OCI-LY1 (cell line): Measurements from ENCODE around the gene GPSM1.

Source experiments
- H2AFZ ChIP-seq: fragments of 200-600 bp; sonication (generic), shearing (Covaris generic); 2 replicates; pipeline ENCODE4 v1.6.0; 2014; ENCODE audit warnings: antibody characterized with exemption, mild to moderate bottlenecking, low read length
- H3F3A ChIP-seq: fragments of 200-600 bp; sonication (generic), shearing (Covaris generic); 2 replicates; pipeline ENCODE4 v1.6.0; 2014; ENCODE audit warnings: mild to moderate bottlenecking, antibody characterized with exemption, low read length, moderate library complexity; ENCODE audit not compliant: insufficient read depth
- H3K27ac ChIP-seq: fragments of 200-600 bp; sonication (generic); 2 replicates; pipeline ENCODE4 v1.5.1; 2014; ENCODE audit warnings: low read length, mixed run types, mild to moderate bottlenecking, low read depth; ENCODE audit not compliant: poor library complexity, severe bottlenecking
- H3K27me3 ChIP-seq: fragments of 200-600 bp; sonication (generic); 2 replicates; pipeline ENCODE4 v1.6.0; 2014; ENCODE audit warnings: antibody characterized with exemption, mild to moderate bottlenecking, low read length, moderate library complexity; ENCODE audit not compliant: insufficient read depth
- H3K36me3 ChIP-seq: fragments of 200-600 bp; sonication (generic); 2 replicates; pipeline ENCODE4 v1.6.1; 2014; ENCODE audit warnings: mild to moderate bottlenecking, antibody characterized with exemption, low read length, moderate library complexity, mixed read lengths; ENCODE audit not compliant: insufficient read depth
- H3K4me1 ChIP-seq: fragments of 200-600 bp; sonication (generic); 2 replicates; pipeline ENCODE4 v1.5.1; 2014; ENCODE audit warnings: mild to moderate bottlenecking, low read length, moderate library complexity; ENCODE audit not compliant: insufficient read depth, severe bottlenecking
- H3K4me2 ChIP-seq: fragments of 200-600 bp; sonication (generic), shearing (Covaris generic); 2 replicates; pipeline ENCODE4 v1.6.1; 2014; ENCODE audit warnings: low read length
- H3K4me3 ChIP-seq: fragments of 200-600 bp; sonication (generic); 2 replicates; pipeline ENCODE4 v1.5.1; 2014; ENCODE audit warnings: low read length, low read depth, mild to moderate bottlenecking, mixed read lengths; ENCODE audit not compliant: poor library complexity, severe bottlenecking
- H3K79me2 ChIP-seq: fragments of 200-600 bp; shearing (Covaris generic); 2 replicates; pipeline ENCODE4 v1.6.1; 2016; ENCODE audit warnings: mixed run types, low read length, mixed read lengths; ENCODE audit not compliant: insufficient read depth
- H3K9ac ChIP-seq: fragments of 200-600 bp; sonication (generic), shearing (Covaris generic); 2 replicates; pipeline ENCODE4 v1.6.1; 2014; ENCODE audit warnings: mild to moderate bottlenecking, low read length, mixed read lengths
- H3K9me2 ChIP-seq: fragments of 200-600 bp; sonication (generic), shearing (Covaris generic); 2 replicates; pipeline ENCODE4 v1.6.1; 2014; ENCODE audit warnings: low read depth, mild to moderate bottlenecking, low read length, mixed read lengths
- H3K9me3 ChIP-seq: fragments of 200-600 bp; shearing (Covaris generic); 2 replicates; pipeline ENCODE4 v1.6.1; 2014; ENCODE audit warnings: low read length, mixed read lengths
- H4K20me1 ChIP-seq: fragments of 200-600 bp; sonication (generic), shearing (Covaris generic); 2 replicates; pipeline ENCODE4 v1.6.0; 2016; ENCODE audit warnings: mild to moderate bottlenecking, low read length; ENCODE audit not compliant: insufficient read depth
- CTCF ChIP-seq: fragments of 200-600 bp; sonication (generic), shearing (Covaris generic); IDR thresholded peaks from 2 replicates; pipeline ENCODE4 v1.5.1; 2017; ENCODE audit warnings: mild to moderate bottlenecking, antibody characterized with exemption, low read length, moderate library complexity, mixed read lengths
- EZH2 ChIP-seq: fragments of 200-600 bp; sonication (generic), shearing (Covaris generic); IDR thresholded peaks from 2 replicates; pipeline ENCODE4 v1.8.0; 2017; ENCODE audit warnings: borderline replicate concordance, mixed run types, mild to moderate bottlenecking, antibody characterized with exemption, low read length, moderate library complexity, mixed read lengths

The GPSM1 gene

GRCh38 chr9:136289651-136290507 is 37.5 kb upstream of the GPSM1 start:
- TF ChIP-seq CTCF: no peak
- no peak for TF ChIP-seq EZH2
- H3K36me3 ChIP-seq: no peaks in the 10 kb centered on the region
- no peaks in the 10 kb centered on the region for H3F3A ChIP-seq
- H3K9ac ChIP-seq: no peak overlapping the region
- H3K9me2 ChIP-seq: no peaks in the 10 kb centered on the region
- H3K79me2 ChIP-seq: no peaks in the 10 kb centered on the region
- H2AFZ ChIP-seq: no peak overlapping the region
- H3K4me3 ChIP-seq: no peak overlapping the region
- no peak overlapping the region for H3K27ac ChIP-seq
- no peaks in the 10 kb centered on the region for H3K9me3 ChIP-seq
- H3K4me1 ChIP-seq: no peaks in the 10 kb centered on the region
- H4K20me1 ChIP-seq: no peaks in the 10 kb centered on the region
- no peak overlapping the region for H3K4me2 ChIP-seq
- H3K27me3 ChIP-seq: 0 out of 2 replicates have a peak, but pooled peaks cover 6% of the 10 kb centered on the region

GRCh38 chr9:136290508-136291000 is 36.8 kb upstream of the GPSM1 start:
- Histone ChIP-seq H3K9ac (no peak overlapping the region), H3K36me3 (no peaks in the 10 kb centered on the region), H3K27ac (no peak overlapping the region), H4K20me1 (no peaks in the 10 kb centered on the region), H3K4me2 (no peak overlapping the region), H3K4me3 (no peak overlapping the region), H3K9me3 (no peaks in the 10 kb centered on the region), H3K27me3 (0 out of 2 replicates have a peak, but pooled peaks cover 6% of the 10 kb centered on the region), H2AFZ (no peak overlapping the region), H3K79me2 (no peaks in the 10 kb centered on the region), H3F3A (no peaks in the 10 kb centered on the region), H3K4me1 (no peaks in the 10 kb centered on the region), H3K9me2 (no peaks in the 10 kb centered on the region)
- TF ChIP-seq EZH2: no peak

GRCh38 chr9:136291306-136292025 is 35.9 kb upstream of the GPSM1 start:
- no peaks in the 10 kb centered on the region for H3K79me2 ChIP-seq
- peaks cover 6% of the 10 kb centered on the region; the same call in 1 of the 2 replicates for H3K27me3 ChIP-seq
- no peaks in the 10 kb centered on the region for H3K4me1 ChIP-seq

More at GRCh38 chr9:136291306-136292025, 35.9 kb upstream of the GPSM1 start:
- no peaks in the 10 kb centered on the region for H3K36me3 ChIP-seq
- no peaks in the 10 kb centered on the region for H4K20me1 ChIP-seq
- no peaks in the 10 kb centered on the region for H3F3A ChIP-seq
- H3K4me3 ChIP-seq: no peak overlapping the region
- H3K9me3 ChIP-seq: no peaks in the 10 kb centered on the region
- no peak overlapping the region for H3K4me2 ChIP-seq
- H3K9ac ChIP-seq: no peak overlapping the region
- H2AFZ ChIP-seq: no peak overlapping the region
- H3K27ac ChIP-seq: no peak overlapping the region
- TF ChIP-seq EZH2 (no peak), CTCF (no peak)
- no peaks in the 10 kb centered on the region for H3K9me2 ChIP-seq
